Mesothelial cell of epicardium (in vitro differentiated cells): ENCODE results near the gene EPO. TPM values are rescaled to one million over a fixed set of nuclear protein-coding genes. Genes with fewer than 3 reads are reported as not detected.

Experiments
- DNase-seq, 2 experiments: peaks; one replicate each; pipeline ENCODE4 v3.0.0; 2021; ENCODE audit warnings: low spot score in 2 of 2; ENCODE audit not compliant: unreplicated experiment in 2 of 2
- H3K27ac Mint-ChIP-seq: 2 replicates; pipeline ENCODE4 v1.8.0; 2021; ENCODE audit warnings: mixed read lengths
- H3K27me3 Mint-ChIP-seq: 2 replicates; pipeline ENCODE4 v1.8.0; 2021; ENCODE audit warnings: low read depth, mixed read lengths
- H3K36me3 Mint-ChIP-seq: 2 replicates; pipeline ENCODE4 v1.8.0; 2021; ENCODE audit warnings: mixed read lengths
- H3K4me1 Mint-ChIP-seq: 2 replicates; pipeline ENCODE4 v1.8.0; 2021; ENCODE audit warnings: mixed read lengths
- H3K4me3 Mint-ChIP-seq: 2 replicates; pipeline ENCODE4 v1.8.0; 2021; ENCODE audit warnings: mild to moderate bottlenecking, moderate library complexity, mixed read lengths
- H3K9me3 Mint-ChIP-seq: 2 replicates; pipeline ENCODE4 v1.8.0; 2021; ENCODE audit warnings: mixed read lengths
- total RNA-seq: library from RNA; stranded (reverse); gene quantifications from 3 replicates; pipeline ENCODE4 v1.2.1, GENCODE V29; 2021
- TF ChIP-seq, protein P1 (sequence below): fragments of 200-600 bp; sonication (generic); IDR thresholded peaks from one replicate; pipeline ENCODE4 v1.5.0; 2021; ENCODE audit warnings: antibody characterized with exemption; ENCODE audit not compliant: unreplicated experiment

The EPO gene
- total RNA-seq, 1 donor from 2014 or later: 0.27 TPM

DNA sequence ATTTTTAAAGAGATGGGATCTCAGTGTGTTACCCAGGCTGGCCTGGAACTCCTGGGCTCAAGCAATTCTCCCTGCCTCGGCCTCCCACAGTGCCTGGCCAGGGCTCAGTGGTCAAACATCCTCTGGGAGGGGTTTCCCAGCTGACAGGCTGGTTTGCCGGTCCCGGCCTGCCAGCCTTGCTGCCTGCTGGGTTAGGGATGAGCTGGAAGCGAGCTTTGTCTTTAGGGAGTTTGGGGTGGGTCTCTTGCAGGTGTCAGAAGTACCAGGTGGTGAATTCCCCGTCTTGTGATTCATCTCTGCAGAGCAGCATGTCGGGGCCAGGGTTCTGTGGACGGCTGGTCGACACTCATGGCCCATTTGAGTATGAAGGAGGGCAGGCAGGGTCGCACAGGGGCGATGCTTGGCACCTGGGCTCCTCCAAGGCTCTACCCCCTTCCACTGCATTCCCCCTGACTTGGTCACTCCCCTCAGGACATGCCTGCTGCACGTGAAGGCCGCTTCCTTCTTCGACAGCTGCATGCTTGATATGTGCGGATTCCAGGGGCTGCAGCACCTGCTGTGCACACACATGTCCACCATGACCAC, 43.4 kb downstream of the EPO start:
- DNase-seq: no peak
- H3K27me3 Mint-ChIP-seq: no peaks in the 10 kb centered on the region
- TF ChIP-seq, protein P1, sequence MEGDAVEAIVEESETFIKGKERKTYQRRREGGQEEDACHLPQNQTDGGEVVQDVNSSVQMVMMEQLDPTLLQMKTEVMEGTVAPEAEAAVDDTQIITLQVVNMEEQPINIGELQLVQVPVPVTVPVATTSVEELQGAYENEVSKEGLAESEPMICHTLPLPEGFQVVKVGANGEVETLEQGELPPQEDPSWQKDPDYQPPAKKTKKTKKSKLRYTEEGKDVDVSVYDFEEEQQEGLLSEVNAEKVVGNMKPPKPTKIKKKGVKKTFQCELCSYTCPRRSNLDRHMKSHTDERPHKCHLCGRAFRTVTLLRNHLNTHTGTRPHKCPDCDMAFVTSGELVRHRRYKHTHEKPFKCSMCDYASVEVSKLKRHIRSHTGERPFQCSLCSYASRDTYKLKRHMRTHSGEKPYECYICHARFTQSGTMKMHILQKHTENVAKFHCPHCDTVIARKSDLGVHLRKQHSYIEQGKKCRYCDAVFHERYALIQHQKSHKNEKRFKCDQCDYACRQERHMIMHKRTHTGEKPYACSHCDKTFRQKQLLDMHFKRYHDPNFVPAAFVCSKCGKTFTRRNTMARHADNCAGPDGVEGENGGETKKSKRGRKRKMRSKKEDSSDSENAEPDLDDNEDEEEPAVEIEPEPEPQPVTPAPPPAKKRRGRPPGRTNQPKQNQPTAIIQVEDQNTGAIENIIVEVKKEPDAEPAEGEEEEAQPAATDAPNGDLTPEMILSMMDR: no peak
- no peak overlapping the region for H3K27ac Mint-ChIP-seq
- no peaks in the 10 kb centered on the region for H3K36me3 Mint-ChIP-seq
- H3K9me3 Mint-ChIP-seq: no peaks in the 10 kb centered on the region
- no peak overlapping the region for H3K4me3 Mint-ChIP-seq
- H3K4me1 Mint-ChIP-seq: no peaks in the 10 kb centered on the region

GRCh38 chr7:100764841-100765240, 44.6 kb downstream of the EPO start:
- no peaks in the 10 kb centered on the region for H3K4me1 Mint-ChIP-seq
- TF ChIP-seq, protein P1: no peak
- no peak overlapping the region for H3K4me3 Mint-ChIP-seq
- no peak overlapping the region for H3K27ac Mint-ChIP-seq
- H3K36me3 Mint-ChIP-seq: no peaks in the 10 kb centered on the region
- no peaks in the 10 kb centered on the region for H3K27me3 Mint-ChIP-seq
- DNase-seq: no peak
- H3K9me3 Mint-ChIP-seq: no peaks in the 10 kb centered on the region

- Mint-ChIP-seq H3K27ac (no peak overlapping the region), H3K4me3 (no peak overlapping the region), H3K36me3 (no peaks in the 10 kb centered on the region), H3K4me1 (no peaks in the 10 kb centered on the region), H3K27me3 (no peaks in the 10 kb centered on the region), H3K9me3 (no peaks in the 10 kb centered on the region)
- TF ChIP-seq, protein P1: no peak
- DNase-seq: no peak
Observed at GRCh38 chr7:100765250-100765649, 45.0 kb downstream of the EPO start.

- no peak overlapping the region for H3K27ac Mint-ChIP-seq
- H3K9me3 Mint-ChIP-seq: no peaks in the 10 kb centered on the region
- H3K27me3 Mint-ChIP-seq: no peaks in the 10 kb centered on the region
- no peak for DNase-seq
- no peak overlapping the region for H3K4me3 Mint-ChIP-seq
- H3K36me3 Mint-ChIP-seq: no peaks in the 10 kb centered on the region
- TF ChIP-seq, protein P1: no peak
- no peaks in the 10 kb centered on the region for H3K4me1 Mint-ChIP-seq
Observed at GRCh38 chr7:100768784-100769183, 48.5 kb downstream of the EPO start.

Other genes starting within 250 kb of the EPO start
- gene TSC22D4, start 241.3 kb upstream of the EPO start, total RNA-seq: 50.5 to 52.7 TPM (median 52.4 TPM) in 3 replicates
- gene NYAP1, start 236.5 kb upstream of the EPO start, total RNA-seq: 8.2 to 8.5 TPM (median 8.4 TPM) in 3 replicates
- 7.7 to 9.1 TPM (median 8.3 TPM) in 3 replicates for gene AGFG2, start 181.3 kb upstream of the EPO start, total RNA-seq
- gene SAP25, start 146.6 kb upstream of the EPO start, total RNA-seq: 7.9 to 13.5 TPM (median 10.6 TPM) in 3 replicates
- gene LRCH4, start 134.3 kb upstream of the EPO start, total RNA-seq: 117 to 128 TPM (median 127 TPM) in 3 replicates
- 0.54 to 0.93 TPM (median 0.64 TPM) in 3 replicates for gene FBXO24, start 134.1 kb upstream of the EPO start, total RNA-seq
- 461 to 479 TPM (median 479 TPM) in 3 replicates for gene PCOLCE, start 118.1 kb upstream of the EPO start, total RNA-seq
- gene MOSPD3, start 107.9 kb upstream of the EPO start, total RNA-seq: 22.5 to 25.9 TPM (median 24.7 TPM) in 3 replicates
- gene TFR2, start 78.9 kb upstream of the EPO start, total RNA-seq: 0.38 to 0.69 TPM (median 0.54 TPM) in 3 replicates
- not detected in 3 replicates for gene ACTL6B, start 64.0 kb upstream of the EPO start, total RNA-seq
- gene GNB2, start 46.7 kb upstream of the EPO start, total RNA-seq: 173 to 178 TPM (median 174 TPM) in 3 replicates
- 98.5 to 99.2 TPM (median 99.1 TPM) in 3 replicates for gene GIGYF1, start 26.2 kb upstream of the EPO start, total RNA-seq
- gene POP7, start 14.3 kb upstream of the EPO start, total RNA-seq: 26.0 to 27.2 TPM (median 26.6 TPM) in 3 replicates
- not detected in 3 replicates for gene ZAN, start 13.1 kb downstream of the EPO start, total RNA-seq
- 120 to 127 TPM (median 125 TPM) in 3 replicates for gene EPHB4, start 107.1 kb downstream of the EPO start, total RNA-seq
- gene SLC12A9, start 132.2 kb downstream of the EPO start, total RNA-seq: 30.9 to 39.1 TPM (median 37.5 TPM) in 3 replicates
- 101 to 109 TPM (median 107 TPM) in 3 replicates for gene TRIP6, start 146.9 kb downstream of the EPO start, total RNA-seq
- 229 to 245 TPM (median 240 TPM) in 3 replicates for gene SRRT, start 154.6 kb downstream of the EPO start, total RNA-seq
- gene UFSP1, start 169.2 kb downstream of the EPO start, total RNA-seq: 6.0 to 8.0 TPM (median 6.4 TPM) in 3 replicates
- 9.2 to 10.4 TPM (median 9.6 TPM) in 3 replicates for gene ACHE, start 175.4 kb downstream of the EPO start, total RNA-seq
- 2.0 to 2.4 TPM (median 2.2 TPM) in 3 replicates for gene MUC3A, start 229.1 kb downstream of the EPO start, total RNA-seq
- gene MUC12, start 249.1 kb downstream of the EPO start, total RNA-seq: 0.73 to 1.4 TPM (median 1.1 TPM) in 3 replicates